ENCODE data around the gene RRAD. TPM values are rescaled to one million over a fixed set of nuclear protein-coding genes. Genes with fewer than 3 reads are reported as not detected.
"Not testable (repeated sequence)": the region's sequence is repeated elsewhere in the genome, so short reads cannot be mapped to it uniquely, and the experiment has no call there.

RRAD gene
- total RNA-seq, 1 donor = 12.5 TPM

- peak; percentile 88 for DNase-seq (ENCODE audit: low read depth)
These were observed 25.9 kb downstream of the RRAD start for GRCh38 chr16:66899310-66899944.

GRCh38 chr16:66898933-66899309 lies 26.4 kb downstream of the RRAD start:
- no peak for DNase-seq (ENCODE audit: low read depth)
- no peak for TF ChIP-seq CTCF (IDR thresholded peaks at IDR 0.05; ENCODE audit: insufficient read depth, low read depth, low read length)
- no peak overlapping the region for H3K4me3 ChIP-seq (ENCODE audit: low read depth, low read length)

More at GRCh38 chr16:66899310-66899944, 25.9 kb downstream of the RRAD start:
- H3K4me3 ChIP-seq (ENCODE audit: low read depth, low read length) = no peak overlapping the region
- no peak for TF ChIP-seq CTCF (IDR thresholded peaks at IDR 0.05; ENCODE audit: insufficient read depth, low read depth, low read length)

- no peak for TF ChIP-seq CTCF (IDR thresholded peaks at IDR 0.05; ENCODE audit: insufficient read depth, low read depth, low read length)
- H3K4me3 ChIP-seq (ENCODE audit: low read depth, low read length) = no peak overlapping the region
- DNase-seq (ENCODE audit: low read depth) = no peak
These were observed 27.1 kb downstream of the RRAD start for GRCh38 chr16:66898207-66898606.

GRCh38 chr16:66896682-66897081 lies 28.7 kb downstream of the RRAD start:
- DNase-seq (ENCODE audit: low read depth) = not testable (repeated sequence)

GRCh38 chr16:66895999-66896398 lies 29.3 kb downstream of the RRAD start:
- TF ChIP-seq CTCF (IDR thresholded peaks at IDR 0.05; ENCODE audit: insufficient read depth, low read depth, low read length) = no peak
- H3K4me3 ChIP-seq (ENCODE audit: low read depth, low read length) = no peak overlapping the region
- no peak for DNase-seq (ENCODE audit: low read depth)

More at GRCh38 chr16:66896682-66897081, 28.7 kb downstream of the RRAD start:
- not testable (repeated sequence) for H3K4me3 ChIP-seq (ENCODE audit: low read depth, low read length)

GRCh38 chr16:66895689-66895979 lies 29.7 kb downstream of the RRAD start:
- TF ChIP-seq CTCF (IDR thresholded peaks at IDR 0.05; ENCODE audit: insufficient read depth, low read depth, low read length) = no peak
- no peak for DNase-seq (ENCODE audit: low read depth)
- no peak overlapping the region for H3K4me3 ChIP-seq (ENCODE audit: low read depth, low read length)

- peak; percentile 84 for TF ChIP-seq CTCF (IDR thresholded peaks at IDR 0.05; ENCODE audit: insufficient read depth, low read depth, low read length)
- DNase-seq (ENCODE audit: low read depth) = peak; percentile 82
- no peak overlapping the region for H3K4me3 ChIP-seq (ENCODE audit: low read depth, low read length)
These were observed 30.2 kb downstream of the RRAD start for GRCh38 chr16:66894948-66895688.

Measured in fibroblast of villous mesenchyme (primary cell).